WERI-Rb-1 (cell line): ENCODE data around the gene TBC1D30.
A peak's percentile ranks its signal among the peaks of the same experiment; 100 is the strongest.
"Not testable (repeated sequence)": the region's sequence is repeated elsewhere in the genome, so short reads cannot be mapped to it uniquely, and the experiment has no call there.

Experiments used
- DNase-seq: peaks from one replicate; pipeline ENCODE4 v3.0.0-alpha.2; 2020
- H3K27ac ChIP-seq: fragments of 250-450 bp; sonication (Bioruptor Pico); 2 replicates; pipeline ENCODE4 v1.5.1; 2020; ENCODE audit warnings: mild to moderate bottlenecking, moderate library complexity
- H3K27me3 ChIP-seq: fragments of 250-450 bp; sonication (Bioruptor Pico); 2 replicates; pipeline ENCODE4 v1.5.1; 2021; ENCODE audit warnings: mild to moderate bottlenecking, low read depth, moderate library complexity; ENCODE audit not compliant: insufficient read depth, severe bottlenecking
- H3K36me3 ChIP-seq: fragments of 250-450 bp; sonication (Bioruptor Pico); 2 replicates; pipeline ENCODE4 v1.5.1; 2020; ENCODE audit warnings: mild to moderate bottlenecking, moderate library complexity
- H3K4me3 ChIP-seq: 2 replicates; pipeline ENCODE4 v1.5.1; 2011; ENCODE audit warnings: low read depth, mild to moderate bottlenecking, control low read depth, low read length
- H3K9me3 ChIP-seq: fragments of 250-450 bp; sonication (Bioruptor Pico); 2 replicates; pipeline ENCODE4 v1.5.1; 2021; ENCODE audit warnings: mild to moderate bottlenecking, moderate library complexity; ENCODE audit not compliant: severe bottlenecking
- TF ChIP-seq, protein P1 (sequence below): IDR thresholded peaks from 2 replicates; pipeline ENCODE4 v1.5.1; 2011; ENCODE audit warnings: low read depth, mild to moderate bottlenecking, control low read depth, inconsistent platforms, low read length

Gene TBC1D30, protein sequence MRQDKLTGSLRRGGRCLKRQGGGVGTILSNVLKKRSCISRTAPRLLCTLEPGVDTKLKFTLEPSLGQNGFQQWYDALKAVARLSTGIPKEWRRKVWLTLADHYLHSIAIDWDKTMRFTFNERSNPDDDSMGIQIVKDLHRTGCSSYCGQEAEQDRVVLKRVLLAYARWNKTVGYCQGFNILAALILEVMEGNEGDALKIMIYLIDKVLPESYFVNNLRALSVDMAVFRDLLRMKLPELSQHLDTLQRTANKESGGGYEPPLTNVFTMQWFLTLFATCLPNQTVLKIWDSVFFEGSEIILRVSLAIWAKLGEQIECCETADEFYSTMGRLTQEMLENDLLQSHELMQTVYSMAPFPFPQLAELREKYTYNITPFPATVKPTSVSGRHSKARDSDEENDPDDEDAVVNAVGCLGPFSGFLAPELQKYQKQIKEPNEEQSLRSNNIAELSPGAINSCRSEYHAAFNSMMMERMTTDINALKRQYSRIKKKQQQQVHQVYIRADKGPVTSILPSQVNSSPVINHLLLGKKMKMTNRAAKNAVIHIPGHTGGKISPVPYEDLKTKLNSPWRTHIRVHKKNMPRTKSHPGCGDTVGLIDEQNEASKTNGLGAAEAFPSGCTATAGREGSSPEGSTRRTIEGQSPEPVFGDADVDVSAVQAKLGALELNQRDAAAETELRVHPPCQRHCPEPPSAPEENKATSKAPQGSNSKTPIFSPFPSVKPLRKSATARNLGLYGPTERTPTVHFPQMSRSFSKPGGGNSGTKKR

DNA sequence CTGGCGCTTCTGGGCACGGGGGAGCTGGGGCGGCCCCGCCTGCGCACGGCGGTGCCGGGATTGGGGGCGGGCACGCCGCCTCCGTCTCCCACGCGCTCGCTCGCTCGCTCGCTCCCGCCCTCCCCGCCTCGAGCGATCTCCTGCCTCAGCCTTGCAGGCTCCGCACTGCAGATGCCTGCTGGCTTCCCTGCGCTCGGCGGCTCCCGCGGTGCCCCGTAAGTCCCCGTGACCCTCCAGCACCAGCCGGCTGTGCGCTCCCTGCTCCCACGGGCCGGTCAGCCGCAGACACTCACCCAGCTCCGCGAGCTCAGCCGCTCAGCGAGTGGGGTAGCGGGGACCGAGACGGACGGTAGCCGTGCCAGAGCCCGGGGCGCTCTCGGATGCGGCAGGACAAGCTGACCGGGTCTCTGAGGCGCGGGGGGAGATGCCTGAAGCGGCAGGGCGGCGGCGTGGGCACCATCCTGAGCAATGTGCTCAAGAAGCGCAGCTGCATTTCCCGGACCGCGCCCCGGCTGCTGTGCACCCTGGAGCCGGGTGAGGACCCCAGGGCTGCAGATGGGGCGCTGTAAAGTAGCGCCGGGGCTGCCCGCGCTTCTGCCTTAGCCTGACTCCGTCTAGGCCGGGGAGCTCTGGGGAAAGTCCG is at the start of gene TBC1D30:
TBC1D30 (plus strand) TSS at position 148 of the 643 bp plus-strand sequence; CDS start at position 381, 233 bp downstream.
- no peaks in the 10 kb centered on the region for H3K27me3 ChIP-seq
- DNase-seq = peak; percentile 75
- H3K4me3 ChIP-seq = peak within 1 kb of the TSS; percentile 70
- TF ChIP-seq, protein P1, sequence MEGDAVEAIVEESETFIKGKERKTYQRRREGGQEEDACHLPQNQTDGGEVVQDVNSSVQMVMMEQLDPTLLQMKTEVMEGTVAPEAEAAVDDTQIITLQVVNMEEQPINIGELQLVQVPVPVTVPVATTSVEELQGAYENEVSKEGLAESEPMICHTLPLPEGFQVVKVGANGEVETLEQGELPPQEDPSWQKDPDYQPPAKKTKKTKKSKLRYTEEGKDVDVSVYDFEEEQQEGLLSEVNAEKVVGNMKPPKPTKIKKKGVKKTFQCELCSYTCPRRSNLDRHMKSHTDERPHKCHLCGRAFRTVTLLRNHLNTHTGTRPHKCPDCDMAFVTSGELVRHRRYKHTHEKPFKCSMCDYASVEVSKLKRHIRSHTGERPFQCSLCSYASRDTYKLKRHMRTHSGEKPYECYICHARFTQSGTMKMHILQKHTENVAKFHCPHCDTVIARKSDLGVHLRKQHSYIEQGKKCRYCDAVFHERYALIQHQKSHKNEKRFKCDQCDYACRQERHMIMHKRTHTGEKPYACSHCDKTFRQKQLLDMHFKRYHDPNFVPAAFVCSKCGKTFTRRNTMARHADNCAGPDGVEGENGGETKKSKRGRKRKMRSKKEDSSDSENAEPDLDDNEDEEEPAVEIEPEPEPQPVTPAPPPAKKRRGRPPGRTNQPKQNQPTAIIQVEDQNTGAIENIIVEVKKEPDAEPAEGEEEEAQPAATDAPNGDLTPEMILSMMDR = no peak
- no peaks in the 10 kb centered on the region for H3K9me3 ChIP-seq
- H3K27ac ChIP-seq = peak within 1 kb of the TSS; percentile 31
- no peaks in the 10 kb centered on the region for H3K36me3 ChIP-seq

DNA sequence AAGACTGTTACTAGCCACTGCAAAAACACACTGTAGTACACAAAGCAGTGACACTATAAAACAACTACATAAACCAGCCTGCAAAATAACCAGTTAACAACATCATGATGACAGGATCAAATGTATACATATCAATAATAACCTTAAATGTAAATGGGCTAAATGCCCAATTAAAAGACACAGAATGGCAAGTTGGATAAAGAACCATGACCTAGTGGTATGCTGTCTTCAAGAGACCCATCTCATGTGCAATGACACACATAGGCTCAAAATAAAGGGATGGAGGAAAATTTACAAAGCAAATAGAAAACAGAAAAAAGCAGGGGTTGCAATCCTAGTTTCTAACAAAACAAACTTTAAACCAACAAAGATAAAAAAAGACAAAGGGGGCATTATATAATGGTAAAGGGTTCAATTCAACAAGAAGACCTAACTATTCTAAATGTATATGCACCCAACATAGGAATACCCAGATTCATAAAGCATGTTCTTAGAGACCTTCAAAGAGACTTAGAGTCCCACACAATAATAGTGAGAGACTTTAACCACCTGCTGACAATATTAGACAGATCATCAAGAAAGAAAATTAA is 49.2 kb upstream of the TBC1D30 start:
- not testable (repeated sequence) for H3K4me3 ChIP-seq, DNase-seq, H3K27ac ChIP-seq, H3K36me3 ChIP-seq
- H3K9me3 ChIP-seq = peaks cover 11% of the 10 kb centered on the region
- peaks cover 22% of the 10 kb centered on the region for H3K27me3 ChIP-seq

DNA sequence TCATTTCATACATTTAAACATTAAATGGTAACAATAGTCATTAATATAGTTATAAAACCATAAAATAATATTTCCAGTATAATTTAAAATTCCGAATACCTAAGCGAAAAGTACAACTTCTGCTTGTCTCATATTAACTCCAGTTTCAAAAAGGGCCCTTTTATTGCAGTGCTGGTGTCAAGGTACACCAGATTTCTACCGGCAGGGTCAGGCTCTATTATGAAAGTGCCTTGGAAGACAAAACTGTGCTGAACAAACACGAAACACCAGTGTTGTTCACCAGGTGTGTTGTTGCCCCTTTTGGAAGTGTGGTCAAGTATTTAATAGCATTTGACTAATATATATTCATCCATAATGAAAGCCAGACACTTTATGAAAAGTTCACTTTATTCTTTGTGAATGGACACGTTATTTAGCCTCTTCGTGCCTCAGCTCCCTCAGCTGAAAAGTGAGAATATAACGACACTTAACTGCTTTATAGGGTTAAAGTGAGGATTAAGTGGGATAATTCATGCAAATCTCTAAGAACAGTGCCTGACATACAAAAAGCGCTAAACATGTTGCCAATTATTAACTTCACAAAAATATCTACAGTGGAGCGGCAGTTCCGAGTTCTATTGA is 45.0 kb upstream of the TBC1D30 start:
- no peak overlapping the region for H3K27ac ChIP-seq
- DNase-seq = no peak
- peaks cover 11% of the 10 kb centered on the region for H3K9me3 ChIP-seq
- TF ChIP-seq, protein P1 = no peak
- no peaks in the 10 kb centered on the region for H3K36me3 ChIP-seq
- no peak overlapping the region; the same call in 1 of the 2 replicates for H3K4me3 ChIP-seq
- H3K27me3 ChIP-seq = peaks cover 41% of the 10 kb centered on the region

DNA sequence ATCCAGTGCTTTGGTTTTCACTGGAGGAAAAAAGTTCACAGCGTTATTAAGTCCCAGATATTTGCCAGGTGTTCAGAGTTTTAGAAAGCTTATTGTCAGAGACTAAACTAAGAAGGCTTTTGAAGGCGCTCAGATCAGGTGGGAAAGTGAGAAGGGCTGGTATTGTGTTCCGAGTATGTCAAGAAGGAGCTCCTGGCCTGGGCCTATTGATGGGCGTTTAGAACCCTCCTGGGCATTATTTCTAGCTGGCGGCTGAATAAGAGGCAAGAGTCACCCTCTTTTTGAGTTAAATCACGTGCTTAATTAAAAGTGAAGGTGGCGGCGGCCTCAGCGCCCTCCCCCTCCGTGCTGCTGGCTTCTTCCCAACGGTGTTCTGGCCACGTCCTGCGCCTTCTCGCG is 44.3 kb upstream of the TBC1D30 start:
- peaks cover 41% of the 10 kb centered on the region for H3K27me3 ChIP-seq
- no peak for DNase-seq

DNA sequence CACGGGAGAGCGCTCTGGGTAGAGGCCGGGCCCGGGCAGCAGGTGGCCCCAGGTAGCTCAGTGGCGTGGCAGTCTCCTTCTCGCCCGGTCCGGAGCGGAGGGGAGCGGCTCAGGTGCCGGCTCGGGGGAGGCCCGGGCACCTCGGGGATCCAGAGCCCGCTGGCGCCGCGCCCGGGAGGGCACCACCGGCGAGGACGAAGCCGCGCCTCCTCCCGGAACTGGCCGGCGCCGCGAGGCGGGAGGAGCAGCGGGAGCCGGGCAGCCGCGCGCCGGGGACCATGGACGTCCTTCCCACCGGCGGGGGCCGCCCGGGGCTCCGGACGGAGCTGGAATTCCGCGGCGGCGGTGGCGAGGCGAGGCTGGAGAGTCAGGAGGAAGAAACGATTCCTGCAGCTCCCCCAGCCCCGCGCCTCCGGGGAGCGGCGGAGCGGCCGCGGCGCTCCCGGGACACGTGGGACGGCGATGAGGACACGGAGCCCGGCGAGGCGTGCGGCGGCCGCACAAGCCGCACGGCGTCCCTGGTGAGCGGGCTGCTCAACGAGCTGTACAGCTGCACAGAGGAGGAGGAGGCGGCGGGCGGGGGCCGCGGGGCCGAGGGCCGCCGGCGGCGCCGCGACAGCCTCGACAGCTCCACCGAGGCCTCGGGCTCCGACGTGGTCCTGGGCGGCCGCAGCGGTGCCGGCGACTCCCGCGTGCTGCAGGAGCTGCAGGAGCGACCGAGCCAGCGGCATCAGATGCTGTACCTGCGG is 43.7 kb upstream of the TBC1D30 start:
- Histone ChIP-seq H3K36me3 (no peaks in the 10 kb centered on the region), H3K27ac (no peak overlapping the region), H3K27me3 (peaks cover 39% of the 10 kb centered on the region), H3K4me3 (peak overlapping the region; percentile 46), H3K9me3 (peaks cover 4% of the 10 kb centered on the region)
- TF ChIP-seq, protein P1 = no peak
- peak; percentile 47 for DNase-seq

More for the DNA sequence above, 44.3 kb upstream of the TBC1D30 start:
- TF ChIP-seq, protein P1 = no peak
- H3K36me3 ChIP-seq = no peaks in the 10 kb centered on the region
- peak overlapping the region; percentile 46 for H3K4me3 ChIP-seq
- peaks cover 9% of the 10 kb centered on the region for H3K9me3 ChIP-seq
- no peak overlapping the region for H3K27ac ChIP-seq
